ENCODE data around the gene AGAP3.

The AGAP3 gene

DNA sequence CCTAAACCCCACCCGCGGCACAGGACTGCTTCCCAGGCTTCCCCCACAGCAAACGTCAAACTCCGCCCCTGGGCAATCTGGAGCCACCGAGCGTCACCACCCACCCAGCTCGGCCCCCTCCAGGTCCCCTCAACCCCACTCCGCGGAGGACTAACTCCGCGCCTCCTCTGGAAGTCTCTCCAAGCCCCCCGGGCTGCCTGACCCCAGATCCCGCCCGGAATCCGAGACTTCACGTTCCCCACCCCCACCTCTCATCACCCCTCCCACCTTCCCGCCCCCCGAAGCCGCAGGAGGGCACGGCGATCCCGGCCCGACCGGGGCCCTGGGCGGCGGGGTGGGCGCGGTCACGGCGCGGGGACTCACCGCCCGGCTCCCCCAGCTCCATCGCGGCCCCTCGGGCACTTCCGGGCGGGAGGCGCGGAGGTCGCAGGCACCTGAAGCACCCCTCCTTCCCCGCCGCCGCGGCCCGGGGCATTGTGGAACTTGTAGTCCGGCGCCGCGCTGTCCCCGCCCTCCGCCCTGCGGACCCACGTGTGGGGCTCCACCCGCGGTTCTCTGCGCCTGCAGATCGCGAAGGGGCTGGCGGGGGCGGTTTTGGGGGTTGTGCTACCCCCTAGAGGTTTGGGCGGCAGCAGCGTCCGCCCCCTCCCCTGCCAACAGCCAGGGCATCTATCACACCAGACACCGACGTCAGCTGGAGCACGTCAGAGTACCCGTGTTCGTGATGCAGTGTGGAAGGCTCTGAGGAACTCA is 3.0 kb upstream of the AGAP3 start, which contains the start of gene TMUB1:
TMUB1 (minus strand) TSS at position 423 of the 753 bp plus-strand sequence. CDS start 930 bp downstream, outside the sequence.
- H3K4me3 ChIP-seq (ENCODE audit: low read length), result peak within 1 kb of the TSS; percentile 77
- DNase-seq (ENCODE audit: low read depth, low spot score), result peak; percentile 67

DNA sequence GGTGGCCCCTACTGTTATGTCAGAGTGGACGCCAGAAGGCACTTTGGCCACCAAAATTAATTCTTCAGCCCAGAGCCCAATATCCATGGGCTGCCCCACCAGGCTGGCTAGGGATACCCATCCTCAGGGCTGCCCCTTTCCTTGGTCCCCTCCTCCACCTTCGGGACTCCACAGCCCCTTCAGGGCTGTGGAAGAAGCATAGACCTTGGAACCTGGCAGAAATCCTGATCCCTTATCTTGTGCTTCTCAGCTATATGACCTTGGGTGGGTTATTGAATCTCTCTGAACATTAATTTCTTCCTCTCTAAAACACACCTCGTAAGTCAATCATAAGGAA is 2.5 kb upstream of the AGAP3 start:
- no peak for DNase-seq (ENCODE audit: low read depth, low spot score)
- H3K4me3 ChIP-seq (ENCODE audit: low read length), result peak overlapping the region; percentile 77

DNA sequence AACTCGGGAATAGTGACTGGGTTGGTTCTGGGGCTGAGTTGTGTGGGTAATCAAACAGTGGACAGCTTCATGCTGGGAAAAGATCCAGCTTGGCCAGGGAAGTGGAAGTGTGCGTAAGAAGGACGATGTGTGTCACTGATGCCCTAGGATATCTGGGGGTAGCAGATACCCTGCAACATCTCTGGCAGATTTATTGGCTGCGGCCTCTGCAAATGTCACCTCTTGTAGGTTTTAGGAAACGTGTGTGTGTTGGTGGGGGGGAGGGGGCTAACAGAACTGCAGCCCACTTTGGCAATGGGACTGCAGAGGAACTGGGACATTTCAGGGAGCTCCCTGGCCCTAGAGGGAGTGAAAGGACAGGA is 965 bp upstream of the AGAP3 start:
- H3K4me3 ChIP-seq (ENCODE audit: low read length), result peak overlapping the region; percentile 62; the same call in 1 of the 2 replicates
- no peak for DNase-seq (ENCODE audit: low read depth, low spot score)

DNA sequence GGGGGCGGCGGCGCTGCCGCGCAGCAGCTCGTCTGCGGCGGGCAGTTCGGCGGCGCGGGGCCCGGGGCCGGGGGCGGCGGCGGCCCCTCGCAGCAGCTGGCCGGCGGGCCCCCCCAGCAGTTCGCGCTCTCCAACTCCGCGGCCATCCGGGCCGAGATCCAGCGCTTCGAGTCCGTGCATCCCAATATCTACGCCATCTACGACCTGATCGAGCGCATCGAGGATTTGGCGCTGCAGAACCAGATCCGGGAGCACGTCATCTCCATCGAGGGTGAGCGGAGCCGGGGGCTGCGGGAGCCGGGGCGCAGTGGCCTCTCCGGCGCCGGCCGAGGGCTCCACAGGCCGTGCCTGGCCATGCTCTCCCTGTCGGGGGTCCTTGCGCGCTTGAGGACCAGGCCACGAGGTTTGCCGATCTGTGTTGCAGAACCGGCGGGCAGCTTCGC is 548 bp downstream of the AGAP3 start:
- H3K4me3 ChIP-seq (ENCODE audit: low read length), result peak overlapping the region; percentile 60
- DNase-seq (ENCODE audit: low read depth, low spot score), result no peak

DNA sequence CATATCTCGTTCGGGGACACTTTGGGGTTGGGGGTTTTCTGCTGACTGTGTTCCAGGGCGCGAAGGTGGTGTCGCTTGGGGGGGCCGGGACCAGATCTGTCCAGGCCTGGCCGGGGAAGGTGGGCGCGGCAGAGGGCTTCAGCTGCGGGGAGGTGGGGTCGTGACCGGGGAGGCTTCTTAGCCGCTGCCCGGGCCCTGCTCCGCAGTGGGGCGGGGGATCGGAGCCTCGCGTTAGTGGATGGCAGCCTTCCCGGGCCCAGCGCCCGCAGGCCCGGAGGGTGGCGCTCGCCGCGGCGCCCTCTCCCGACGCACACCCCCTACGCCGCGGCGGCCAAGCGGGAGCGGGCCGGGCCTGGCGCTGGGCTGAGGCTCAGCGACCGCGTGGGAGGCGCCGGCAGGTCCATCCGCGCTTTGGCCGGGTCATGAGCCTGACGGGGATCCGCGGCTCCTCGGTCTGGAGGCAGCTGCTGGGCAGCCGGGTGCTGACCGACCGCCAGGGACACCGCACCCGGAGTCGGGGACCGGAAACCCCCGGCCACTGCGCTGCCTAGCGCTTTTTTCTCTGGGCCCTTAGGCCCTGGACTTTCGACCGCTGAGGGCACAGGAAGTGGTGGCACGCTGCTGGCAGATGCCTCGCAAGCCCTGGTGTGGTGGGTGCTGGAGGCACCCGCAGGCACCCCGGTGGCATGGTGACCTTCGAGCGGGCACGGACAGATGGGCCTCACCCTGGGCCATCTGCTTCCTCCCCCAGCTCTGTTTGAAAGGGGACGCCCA is 1.2 kb downstream of the AGAP3 start:
- no peak for DNase-seq (ENCODE audit: low read depth, low spot score)
- peak overlapping the region; percentile 60 for H3K4me3 ChIP-seq (ENCODE audit: low read length)

DNA sequence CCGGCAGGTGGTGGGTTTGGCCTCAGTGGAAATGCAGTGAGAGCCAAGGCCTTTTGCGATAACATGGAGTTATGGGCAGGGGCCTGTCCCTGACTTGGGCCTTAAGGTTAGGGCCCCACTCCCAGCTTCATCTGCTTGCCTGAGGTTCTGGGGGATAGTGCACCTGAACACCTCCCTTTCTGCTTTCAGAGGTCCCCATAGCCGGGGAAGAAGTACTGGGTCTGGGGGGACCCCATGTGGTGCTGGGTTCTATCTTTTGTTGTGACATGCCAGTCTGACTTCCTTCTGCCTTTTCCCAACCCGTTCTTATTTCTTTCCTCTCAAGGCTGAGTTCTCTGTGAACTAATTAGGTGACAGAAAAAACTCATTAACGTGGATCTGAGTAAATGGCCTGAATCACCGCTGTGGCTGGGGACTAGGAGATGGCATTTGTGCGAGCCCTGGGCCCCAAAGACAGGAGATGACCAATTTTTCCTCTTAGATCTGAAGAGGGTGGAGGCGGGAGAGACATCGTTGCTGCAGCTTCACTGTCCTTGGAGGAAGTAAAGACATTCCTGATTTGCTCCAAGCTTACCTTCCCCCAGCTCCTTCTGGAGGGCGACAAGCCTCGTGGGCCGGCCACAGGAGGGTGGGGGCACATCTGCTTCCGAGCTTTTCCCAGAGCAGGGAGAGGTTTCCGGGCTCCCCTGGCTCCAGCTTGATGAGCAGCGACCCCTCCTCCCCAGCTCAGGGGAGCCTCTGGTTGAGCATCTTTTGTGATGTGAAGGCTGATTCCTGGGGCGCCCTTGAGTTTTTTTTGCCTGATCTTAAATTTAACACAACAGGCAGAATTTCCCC is 2.0 kb downstream of the AGAP3 start:
- DNase-seq (ENCODE audit: low read depth, low spot score), result no peak
- no peak overlapping the region for H3K4me3 ChIP-seq (ENCODE audit: low read length)

DNA sequence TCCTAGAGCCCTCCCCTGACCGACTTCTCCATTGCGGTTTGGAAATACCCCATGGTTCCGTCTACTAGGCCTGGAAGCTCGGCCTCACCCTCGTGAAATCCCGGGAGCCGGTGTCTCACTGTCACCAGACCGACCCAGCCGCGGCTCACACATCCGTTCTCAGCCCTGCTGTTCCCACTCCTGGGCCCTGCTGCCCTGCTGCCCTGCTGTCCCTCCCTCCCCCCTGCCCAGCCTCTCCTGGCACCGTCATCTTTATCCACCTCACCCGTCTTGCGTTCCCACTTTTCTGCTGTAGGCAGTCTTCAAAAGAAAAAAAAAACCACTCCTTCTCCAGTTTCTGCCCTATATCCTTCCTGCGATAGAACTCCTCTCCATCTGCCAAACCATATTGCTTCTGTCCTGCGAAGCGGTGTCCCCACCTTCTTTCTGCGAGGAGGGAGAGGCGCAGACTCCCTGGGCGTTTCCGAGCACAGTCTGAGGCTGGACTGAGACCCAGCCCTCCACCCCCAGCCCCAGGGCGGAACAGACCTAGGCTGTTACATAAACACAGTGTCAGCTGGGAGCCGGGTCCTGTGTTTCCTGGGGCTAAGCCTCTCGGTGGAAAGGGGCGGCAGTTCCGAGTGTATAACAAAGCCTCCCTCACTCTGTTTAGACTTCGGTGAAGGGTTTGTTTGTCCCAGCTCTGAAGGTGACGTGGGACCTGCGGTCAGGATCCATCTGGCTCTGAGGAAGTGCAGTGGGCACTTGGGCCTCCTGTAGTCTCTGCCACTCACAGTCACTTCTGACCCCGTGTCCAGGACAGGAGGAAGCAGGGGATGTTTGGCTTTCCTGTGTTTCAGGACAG is 2.8 kb downstream of the AGAP3 start:
- no peak for DNase-seq (ENCODE audit: low read depth, low spot score)
- H3K4me3 ChIP-seq (ENCODE audit: low read length), result no peak overlapping the region

DNA sequence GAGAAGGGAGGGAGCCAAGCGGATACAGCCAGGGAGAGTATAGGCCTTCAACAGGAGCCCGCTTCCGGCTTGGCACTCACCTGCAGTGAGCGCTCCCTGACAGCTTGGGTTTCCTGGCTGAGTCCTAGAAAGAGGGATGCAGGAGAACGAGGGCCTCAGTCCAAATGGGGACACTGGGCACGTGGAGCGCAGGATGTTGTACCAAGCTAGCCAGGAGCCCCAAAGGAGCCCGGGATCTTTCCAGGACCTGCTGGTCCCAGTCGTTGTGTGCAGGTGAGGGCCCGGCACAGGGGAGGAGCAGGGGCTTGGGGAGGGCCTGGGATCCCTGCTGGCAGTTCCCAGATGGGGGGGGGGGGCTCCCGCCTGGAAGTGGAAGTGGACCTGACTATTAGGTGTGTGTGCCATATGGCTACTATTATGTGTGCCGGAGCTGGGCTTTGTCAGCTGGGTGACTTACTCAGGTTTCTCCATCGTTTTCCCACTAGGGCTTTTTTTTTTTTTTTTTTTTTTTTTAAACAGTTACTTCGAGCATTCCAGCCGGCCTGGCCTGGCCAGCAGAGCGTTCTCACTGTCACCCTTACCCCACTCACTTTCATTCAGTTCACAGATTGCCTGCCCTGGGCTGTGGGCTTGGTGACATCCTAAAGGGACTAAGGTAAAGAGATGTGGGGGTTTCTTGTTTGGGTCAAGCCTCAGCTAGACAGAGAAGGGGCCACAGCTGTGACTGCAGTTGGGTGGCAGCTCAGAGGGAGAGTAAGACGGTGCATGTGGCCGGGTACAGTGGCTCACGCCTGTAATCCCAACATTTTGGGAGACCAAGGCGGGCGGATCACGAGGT is 3.8 kb downstream of the AGAP3 start:
- H3K4me3 ChIP-seq (ENCODE audit: low read length), result no peak overlapping the region
- DNase-seq (ENCODE audit: low read depth, low spot score), result no peak

DNA sequence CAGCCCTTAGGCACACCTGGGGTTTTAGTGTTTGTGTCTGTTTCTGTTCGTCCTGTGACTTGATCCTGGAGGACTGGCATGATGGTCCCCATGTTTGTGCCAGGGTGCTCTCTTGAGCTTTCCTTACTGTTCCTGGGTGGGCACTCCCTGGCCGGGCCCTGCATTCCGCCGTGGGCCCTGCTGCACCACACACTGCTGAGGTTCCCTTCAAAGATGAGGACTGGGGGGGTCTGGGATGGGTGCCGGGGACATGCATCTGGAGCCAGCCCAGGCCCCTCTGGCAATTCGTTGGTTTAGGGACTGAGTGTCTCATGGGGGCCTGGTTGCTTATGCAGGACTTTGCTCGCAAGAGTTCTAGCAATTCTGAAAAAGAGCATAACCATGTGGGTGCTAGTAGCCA is 4.7 kb downstream of the AGAP3 start:
- no peak overlapping the region for H3K4me3 ChIP-seq (ENCODE audit: low read length)
- DNase-seq (ENCODE audit: low read depth, low spot score), result no peak

DNA sequence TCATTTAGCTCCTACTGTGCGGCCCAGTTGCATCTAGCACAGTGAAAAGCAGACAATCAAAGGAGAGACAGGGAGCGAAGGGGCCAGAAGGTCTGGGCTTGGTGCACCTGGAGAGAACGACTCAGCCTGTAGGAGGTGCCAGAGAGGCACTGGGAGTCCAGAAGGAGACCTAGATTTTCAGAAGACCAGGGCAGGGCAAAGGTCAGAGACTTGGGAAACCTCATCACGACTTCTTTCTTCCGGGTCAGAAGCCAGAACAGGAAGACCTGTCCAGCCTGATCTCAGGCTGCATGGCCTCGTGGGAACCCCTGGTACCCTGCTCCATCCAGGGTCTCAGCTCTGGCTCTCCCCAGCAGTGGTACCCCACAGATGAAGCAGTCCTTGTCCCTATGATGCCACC is 5.2 kb downstream of the AGAP3 start:
- no peak for DNase-seq (ENCODE audit: low read depth, low spot score)
- no peak overlapping the region for H3K4me3 ChIP-seq (ENCODE audit: low read length)

DNA sequence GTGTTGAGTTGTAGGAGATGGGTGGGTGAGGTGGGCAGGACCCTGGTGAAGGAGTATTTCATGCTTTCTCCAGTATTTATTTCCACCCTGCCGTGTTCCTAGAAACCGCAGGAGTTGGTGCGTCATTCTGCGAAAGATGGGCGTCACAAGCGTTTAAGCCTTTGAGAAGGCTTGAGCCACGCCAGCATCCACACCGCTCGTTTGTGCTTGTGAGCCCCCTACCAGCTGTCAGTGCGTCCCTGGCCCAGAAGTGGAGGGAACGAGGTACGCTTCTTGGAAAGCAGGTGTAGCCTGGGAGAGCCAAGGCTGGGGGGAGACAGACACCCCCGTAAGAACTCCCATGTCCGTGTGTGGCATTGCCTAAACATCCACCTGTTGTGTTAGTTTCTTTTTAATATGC is 5.7 kb downstream of the AGAP3 start:
- DNase-seq (ENCODE audit: low read depth, low spot score), result no peak
- no peak overlapping the region for H3K4me3 ChIP-seq (ENCODE audit: low read length)

DNA sequence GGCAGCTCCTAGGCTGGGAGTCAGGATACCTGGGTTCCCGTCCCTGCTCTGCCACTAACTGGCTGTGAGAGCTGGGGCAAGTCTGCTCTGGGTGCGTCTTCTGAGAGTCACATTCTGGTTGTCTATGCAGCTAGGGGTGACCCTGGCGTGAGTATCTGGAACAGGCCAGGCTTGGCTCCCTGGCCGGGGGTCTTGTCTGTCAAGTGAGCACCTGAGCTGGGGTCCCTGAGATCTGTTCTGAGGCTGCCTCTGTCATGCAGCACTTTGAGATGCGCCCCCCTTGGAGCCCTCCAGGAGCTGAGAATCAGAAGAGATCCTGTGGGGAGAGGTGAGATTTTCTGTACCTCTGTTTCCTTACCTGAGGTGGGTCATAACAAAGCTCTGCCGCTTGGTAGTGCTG is 7.5 kb downstream of the AGAP3 start:
- no peak overlapping the region for H3K4me3 ChIP-seq (ENCODE audit: low read length)
- DNase-seq (ENCODE audit: low read depth, low spot score), result no peak

DNA sequence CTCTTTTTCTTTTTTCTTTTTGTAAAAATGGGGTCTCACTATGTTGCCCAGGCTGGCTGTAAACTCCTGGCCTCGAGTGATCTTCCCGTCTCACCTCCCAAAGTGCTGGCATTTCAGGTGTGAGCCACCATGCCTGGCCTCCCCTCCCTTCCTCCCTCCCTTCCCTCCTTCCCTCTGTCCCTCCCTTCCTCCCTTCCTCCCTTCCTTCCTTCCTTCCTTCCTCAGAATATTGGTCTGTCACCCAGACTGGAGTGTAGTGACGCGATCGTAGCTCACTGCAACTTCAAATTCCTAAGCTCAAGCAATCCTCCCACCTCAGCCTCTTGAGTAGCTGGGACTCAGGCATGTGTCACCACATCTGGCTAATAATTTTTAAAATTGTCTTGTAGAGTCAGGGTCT is 8.4 kb downstream of the AGAP3 start:
- no peak overlapping the region for H3K4me3 ChIP-seq (ENCODE audit: low read length)
- DNase-seq (ENCODE audit: low read depth, low spot score), result no peak

DNA sequence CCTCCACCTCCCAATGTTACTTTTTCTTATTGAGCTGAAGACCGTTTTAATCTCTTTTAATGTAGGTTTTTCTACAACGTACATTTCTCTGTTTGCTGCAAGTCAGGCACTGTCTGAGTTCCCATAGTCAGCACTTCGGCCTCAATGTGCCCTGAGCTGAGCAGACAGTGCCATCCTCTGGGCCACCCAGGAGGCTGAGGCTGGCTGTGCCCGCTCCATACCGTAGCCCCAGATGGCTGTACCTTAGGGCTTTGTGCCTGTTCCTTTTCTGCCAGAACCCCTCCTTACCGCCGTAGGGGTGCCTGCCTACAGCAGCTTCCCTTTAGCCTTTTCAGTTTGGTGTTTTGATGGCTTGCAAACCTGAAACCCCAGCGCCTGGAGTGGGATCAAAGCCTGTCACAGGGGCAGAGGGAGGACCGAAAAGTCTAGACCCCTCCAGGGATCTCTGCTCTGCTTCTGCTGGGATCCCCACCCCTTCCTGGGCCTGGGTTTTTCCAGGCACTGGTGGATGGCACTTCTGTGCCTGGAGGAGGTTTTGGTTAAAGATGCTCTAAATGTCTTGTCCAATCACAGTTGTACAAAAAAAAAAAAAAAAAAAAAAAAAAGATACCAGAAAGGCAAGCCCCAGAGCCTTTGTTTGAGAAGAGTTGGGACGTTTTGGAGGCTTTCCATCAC is 9.0 kb downstream of the AGAP3 start:
- no peak for DNase-seq (ENCODE audit: low read depth, low spot score)

DNA sequence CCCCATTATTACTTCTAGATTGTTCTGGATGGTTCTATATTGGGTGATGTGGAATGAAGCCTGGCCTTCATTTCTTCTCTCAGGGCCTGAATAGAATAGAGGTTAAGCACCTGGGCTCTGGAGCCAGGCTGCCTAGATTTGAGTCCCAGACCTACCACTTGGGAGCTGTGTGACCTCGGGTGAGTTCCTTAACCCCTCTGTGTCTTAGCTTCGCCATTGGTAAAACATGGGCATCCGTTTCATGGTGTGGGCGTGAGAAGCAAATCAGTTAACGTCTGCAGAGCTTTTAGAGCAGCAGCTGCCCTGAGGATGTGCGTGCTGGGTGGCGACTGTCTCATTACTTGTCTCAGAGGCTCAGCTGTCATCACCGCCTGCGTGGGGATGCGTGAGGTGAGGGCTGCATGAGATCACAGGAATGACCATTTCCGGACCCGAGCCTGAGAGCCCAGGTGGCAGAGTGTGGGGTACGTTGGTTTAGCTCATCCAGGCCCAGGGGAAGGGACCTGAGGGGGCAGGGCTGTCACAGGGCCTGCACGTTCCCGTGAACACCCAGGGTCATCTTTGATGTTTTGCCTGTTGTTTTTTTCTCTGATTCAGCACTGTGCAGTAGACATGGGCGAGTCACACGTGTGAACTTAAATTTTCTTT is 9.7 kb downstream of the AGAP3 start:
- no peak for DNase-seq (ENCODE audit: low read depth, low spot score)
- no peak overlapping the region for H3K4me3 ChIP-seq (ENCODE audit: low read length)

More for the DNA sequence above, 9.0 kb downstream of the AGAP3 start:
- H3K4me3 ChIP-seq (ENCODE audit: low read length), result no peak overlapping the region

DNA sequence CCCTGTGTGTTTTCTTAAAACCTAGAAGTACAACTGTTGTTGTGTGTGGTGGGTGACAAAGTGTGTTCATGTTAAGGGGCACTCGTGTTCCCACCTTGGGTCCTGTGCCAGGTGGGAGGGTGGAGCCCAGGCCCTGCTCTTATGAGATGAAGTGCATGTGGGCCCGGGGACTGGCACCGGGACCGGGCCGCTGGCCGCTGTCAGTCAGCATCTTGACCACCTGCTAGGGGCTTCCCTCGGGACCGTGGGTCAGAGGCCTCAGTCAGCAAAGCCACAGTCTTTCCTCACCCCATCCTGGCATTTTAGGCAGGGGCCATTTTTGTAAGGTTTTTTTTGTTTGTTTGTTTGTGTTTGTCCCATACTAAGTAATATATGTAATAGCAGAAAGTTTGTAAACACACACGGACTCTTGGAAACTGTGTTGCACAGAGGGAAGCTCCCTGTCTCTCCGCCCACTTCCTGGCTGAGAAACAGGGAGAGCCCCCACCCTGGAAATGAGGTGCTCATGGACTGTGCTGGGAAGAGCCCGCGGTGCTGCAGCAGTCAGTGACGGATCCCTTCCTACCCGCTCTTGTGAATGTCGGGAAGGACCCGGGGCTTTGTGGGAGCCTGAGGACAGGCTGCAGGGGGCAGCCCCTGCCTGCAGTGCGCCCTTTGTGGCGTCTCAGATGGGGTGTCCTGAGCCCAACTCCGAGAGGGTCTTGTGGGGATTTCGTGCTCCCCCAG is 13.4 kb downstream of the AGAP3 start:
- H3K4me3 ChIP-seq (ENCODE audit: low read length), result no peak overlapping the region
- no peak for DNase-seq (ENCODE audit: low read depth, low spot score)

DNA sequence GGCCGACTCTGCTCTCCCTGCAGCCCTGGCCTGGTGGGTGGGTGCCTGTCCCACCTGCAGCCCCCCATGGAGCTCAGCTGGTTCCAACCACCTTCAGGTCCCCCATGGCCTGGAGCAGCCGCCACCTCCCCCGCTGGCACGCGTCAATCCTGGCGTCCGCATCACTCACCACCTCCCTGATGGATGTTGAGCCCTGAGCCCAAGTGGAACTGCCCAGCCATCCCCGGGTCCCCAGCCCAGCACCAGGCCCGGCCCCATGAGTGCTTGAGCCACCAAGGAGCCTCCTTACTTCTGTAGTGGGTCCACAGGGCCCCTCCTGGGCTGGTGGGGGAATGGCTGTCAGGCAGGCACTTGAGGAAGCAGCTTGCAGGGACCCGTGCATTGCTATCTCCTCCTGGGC is 14.6 kb downstream of the AGAP3 start:
- DNase-seq (ENCODE audit: low read depth, low spot score), result no peak
- no peak overlapping the region for H3K4me3 ChIP-seq (ENCODE audit: low read length)
